ENCODE results near the gene DNMBP.

Gene DNMBP, protein sequence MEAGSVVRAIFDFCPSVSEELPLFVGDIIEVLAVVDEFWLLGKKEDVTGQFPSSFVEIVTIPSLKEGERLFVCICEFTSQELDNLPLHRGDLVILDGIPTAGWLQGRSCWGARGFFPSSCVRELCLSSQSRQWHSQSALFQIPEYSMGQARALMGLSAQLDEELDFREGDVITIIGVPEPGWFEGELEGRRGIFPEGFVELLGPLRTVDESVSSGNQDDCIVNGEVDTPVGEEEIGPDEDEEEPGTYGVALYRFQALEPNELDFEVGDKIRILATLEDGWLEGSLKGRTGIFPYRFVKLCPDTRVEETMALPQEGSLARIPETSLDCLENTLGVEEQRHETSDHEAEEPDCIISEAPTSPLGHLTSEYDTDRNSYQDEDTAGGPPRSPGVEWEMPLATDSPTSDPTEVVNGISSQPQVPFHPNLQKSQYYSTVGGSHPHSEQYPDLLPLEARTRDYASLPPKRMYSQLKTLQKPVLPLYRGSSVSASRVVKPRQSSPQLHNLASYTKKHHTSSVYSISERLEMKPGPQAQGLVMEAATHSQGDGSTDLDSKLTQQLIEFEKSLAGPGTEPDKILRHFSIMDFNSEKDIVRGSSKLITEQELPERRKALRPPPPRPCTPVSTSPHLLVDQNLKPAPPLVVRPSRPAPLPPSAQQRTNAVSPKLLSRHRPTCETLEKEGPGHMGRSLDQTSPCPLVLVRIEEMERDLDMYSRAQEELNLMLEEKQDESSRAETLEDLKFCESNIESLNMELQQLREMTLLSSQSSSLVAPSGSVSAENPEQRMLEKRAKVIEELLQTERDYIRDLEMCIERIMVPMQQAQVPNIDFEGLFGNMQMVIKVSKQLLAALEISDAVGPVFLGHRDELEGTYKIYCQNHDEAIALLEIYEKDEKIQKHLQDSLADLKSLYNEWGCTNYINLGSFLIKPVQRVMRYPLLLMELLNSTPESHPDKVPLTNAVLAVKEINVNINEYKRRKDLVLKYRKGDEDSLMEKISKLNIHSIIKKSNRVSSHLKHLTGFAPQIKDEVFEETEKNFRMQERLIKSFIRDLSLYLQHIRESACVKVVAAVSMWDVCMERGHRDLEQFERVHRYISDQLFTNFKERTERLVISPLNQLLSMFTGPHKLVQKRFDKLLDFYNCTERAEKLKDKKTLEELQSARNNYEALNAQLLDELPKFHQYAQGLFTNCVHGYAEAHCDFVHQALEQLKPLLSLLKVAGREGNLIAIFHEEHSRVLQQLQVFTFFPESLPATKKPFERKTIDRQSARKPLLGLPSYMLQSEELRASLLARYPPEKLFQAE (N-terminal part only)

DNA sequence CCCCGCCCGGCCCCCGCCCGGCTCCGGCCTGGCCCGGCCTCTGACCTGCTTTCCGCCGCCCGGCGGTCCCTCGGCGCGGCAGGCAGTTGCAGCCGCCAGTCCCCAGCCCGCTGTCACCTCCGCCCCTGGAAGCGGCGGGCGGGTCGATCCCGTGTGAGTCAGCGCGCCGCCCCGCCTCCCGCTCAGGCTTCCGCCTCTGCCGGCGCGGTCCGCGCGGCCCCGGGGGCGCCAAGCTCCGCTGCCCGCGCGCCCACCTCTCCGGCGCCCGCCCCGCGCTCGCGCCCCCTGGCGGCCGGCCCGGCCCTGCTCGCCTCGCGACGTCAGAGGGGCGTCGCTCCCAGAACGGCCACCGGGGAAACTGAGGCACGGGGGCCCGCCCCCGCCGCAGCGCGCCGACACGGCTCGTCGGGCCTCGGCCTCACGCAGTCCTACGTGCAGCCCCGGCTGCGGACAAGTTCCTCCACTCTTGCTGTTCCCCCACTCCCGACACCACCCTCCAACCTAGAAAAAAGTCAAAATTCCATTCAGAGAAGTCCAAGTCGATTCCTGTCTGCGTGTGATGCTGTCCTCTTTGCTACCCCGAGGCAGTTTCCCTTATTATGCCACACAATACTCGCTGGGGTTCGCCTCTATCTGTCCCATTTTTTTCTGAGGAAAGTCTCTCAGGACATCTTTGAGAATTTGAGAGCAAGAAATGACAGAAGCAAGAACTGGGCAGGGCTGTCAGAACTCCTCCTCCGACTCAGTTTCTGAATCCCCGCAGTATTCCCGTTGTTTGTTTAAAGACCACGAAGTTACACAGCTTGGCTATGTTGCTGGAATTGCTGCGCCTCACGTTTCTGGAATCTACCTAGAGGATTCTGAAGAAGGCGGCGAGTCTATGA, at the start of gene DNMBP:
Gene DNMBP (minus strand): TSS at position 155 of the 884 bp plus-strand sequence. CDS start 37,823 bp downstream, outside the sequence.
- peak; percentile 80 to 83 for DNase-seq

DNA sequence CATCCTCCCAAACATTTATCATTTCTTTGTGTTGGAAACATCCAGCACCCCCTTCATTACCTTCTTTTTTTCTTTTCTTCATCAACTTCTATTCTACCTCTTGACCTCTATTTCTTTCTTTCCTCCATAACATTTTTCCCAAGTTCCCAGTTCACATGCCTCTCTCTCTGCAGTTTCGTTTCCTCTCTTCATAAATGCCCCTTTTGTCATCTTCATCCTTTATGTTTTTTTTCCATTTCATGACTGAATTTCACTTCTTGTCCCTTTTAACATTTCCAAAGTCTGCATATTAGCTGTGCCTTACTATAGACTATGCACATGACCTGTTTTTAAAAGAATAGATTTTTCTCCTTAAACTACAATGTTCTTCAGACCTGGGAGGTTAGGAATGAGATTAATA, 48.2 kb upstream of the DNMBP start:
- no peak for DNase-seq

DNA sequence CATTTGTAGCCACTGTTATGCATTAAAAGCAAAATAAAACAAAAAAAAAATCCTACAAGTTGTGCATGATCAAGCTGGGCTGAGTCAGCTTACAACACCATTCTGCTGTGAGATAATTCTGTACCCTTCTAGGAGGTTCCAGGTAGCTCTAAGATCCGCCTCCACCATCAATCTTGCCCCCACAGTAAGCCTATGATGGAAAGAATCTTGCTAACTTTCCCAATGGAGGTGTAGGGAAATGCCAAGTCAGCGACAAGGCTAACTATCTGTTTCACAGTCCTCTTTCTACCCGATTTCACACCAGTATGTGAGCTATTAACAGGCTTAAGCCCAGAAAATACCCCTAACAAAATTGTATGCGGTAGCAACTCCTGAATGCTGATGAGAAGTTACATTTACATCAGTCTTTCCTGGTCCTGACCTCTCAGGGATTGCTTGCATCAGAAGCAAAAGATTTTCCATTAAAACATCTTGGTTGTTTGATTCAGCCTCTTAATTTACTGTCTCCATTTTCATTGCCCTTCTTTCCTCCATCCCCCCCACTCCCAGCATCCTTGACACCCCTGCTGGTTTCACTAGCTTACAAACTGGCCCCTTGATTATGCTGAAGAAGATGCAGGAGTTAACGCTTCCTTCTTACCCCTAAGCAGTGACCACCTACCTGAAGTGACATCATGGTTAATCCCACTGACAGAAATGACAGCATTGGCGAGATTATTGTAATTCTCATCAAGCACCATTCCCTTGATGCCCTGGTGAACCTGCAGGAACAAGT, 44.1 kb upstream of the DNMBP start:
- DNase-seq: no peak

DNA sequence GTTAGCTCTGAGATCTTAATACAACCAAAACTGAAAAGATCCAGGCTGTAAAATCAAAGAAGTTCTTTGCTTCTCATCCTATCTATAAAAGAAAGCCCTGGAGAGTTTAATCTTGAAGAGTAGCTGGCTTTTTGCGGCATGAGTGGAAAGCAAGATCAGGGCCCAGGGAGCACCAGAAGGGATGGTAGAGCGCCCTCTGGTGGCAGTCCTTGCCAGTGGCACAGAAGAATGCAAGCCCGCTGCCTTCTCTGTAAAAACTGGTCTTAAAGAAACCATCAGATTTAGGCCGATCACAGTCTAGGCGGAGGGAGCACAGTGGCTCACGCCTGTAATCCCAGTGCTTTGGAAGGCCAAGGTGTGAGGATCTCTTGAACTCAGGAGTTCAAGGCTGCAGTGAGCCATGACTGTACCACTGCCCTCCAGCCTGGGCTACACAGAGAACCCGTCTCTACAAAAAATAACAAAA, 36.3 kb upstream of the DNMBP start:
- DNase-seq: peak; percentile 89 to 90

DNA sequence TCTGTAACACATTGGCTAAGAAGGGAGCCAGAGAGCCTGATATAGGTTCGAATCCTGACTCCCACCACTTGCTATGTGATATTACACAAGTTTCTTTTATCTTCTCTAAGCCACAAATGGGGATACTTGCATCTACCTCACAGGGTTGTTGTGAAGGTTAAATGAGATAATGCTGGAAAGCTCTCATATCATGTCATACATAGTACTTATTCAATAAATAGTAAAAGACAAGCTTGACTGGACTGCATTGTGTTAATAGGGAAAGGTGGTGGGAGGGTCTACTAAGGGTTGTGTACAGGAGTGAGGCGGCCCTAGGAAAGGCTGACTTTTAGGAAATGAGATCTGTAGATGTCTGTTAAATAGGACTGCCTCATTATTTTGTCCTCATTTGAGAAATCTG, 35.8 kb upstream of the DNMBP start:
- no peak for DNase-seq

DNA sequence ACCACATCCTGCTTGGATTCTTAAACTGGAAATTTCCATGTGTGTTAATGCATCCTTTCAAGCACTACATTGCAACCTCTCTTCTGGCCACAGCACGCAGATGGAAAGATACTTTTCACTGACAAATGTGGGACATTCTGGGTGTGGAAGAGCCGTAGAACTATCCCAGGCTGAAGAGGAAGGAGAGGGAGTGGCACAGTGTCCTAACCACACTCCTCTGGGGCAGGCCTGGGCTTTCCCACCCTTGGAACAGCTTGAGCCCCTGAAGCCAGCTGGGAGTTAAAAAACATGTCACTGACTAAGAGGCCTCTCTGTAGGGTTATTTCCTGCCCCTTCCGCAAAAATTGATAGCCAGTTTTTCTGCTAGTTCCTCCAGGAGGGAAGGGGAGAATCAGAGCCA, 34.0 kb upstream of the DNMBP start:
- DNase-seq: no peak

DNA sequence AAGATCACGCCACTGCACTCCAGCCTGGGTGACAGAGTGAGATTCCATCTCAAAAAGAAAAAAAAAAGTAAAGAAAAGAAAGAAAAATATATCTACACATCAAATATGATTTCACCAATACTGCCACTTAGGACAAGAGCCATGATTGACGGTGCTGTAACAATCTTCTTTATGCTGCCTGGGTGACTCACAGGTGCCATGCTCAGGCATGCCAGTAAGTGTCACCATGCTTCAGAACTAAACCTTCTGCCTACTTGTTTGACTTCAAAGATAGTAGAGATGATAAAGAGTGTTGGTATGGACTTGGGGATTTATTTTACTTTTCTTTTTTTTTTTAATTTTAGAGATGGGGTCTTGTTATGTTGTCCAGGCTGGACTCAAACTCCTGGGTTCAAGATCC, 33.6 kb upstream of the DNMBP start:
- DNase-seq: peak; percentile 3 to 17

DNA sequence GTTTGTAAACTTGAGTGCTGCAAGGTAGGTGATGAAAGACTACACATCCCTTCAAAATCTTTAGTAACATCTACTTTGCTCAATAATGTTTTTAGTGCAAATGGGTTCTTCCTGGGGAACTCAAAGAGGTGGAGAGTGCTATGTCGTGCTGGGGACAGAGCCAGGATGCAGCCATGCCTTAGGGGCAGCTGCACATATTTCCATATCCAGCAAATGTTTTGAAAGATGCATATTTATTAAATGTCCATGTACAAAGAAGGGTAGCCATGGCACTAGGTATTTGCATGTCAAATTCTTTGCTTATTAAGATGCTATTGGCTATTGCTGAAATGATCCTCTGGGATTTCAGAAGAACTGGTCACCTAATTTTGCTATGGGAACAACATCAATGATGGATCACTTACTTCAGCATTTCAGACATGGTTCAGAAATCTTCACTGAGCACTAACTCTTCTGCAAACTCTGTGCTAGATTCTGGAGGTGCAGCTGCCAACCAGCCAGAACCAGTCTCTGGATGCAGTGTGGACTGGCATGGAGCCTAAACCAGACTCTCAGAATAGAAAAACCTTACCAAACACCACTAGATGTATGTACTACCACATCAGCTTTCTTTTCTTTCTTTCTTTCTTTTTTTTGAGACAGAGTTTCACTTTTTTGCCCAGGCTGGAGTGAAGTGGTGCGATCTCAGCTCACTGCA, 31.7 kb upstream of the DNMBP start:
- no peak for DNase-seq

DNA sequence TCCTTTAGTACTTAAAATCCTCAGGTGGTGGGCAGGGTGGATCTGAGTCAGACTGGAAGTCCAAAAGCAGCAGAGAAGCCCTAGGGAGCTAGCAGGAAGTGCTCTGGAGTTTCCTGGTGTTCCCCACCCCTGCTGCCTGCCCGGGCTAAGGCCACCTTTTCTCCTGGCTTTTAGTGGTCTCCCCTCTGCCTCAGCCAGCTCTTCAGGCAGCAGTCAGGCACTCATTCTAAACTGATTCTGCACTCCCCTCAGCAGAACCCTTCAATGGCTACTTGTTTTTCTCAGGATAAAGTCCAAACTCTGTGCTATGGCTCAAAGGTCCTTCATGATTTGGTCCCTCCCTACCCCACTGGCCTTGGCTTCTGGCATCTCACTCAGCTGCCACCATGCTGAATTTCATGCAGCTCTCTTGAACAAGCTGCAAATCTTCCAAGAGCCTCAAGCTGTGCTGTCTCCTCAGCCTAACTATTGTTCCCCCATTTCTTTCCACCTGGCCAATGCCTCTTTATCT, 28.9 kb upstream of the DNMBP start:
- no peak for DNase-seq

DNA sequence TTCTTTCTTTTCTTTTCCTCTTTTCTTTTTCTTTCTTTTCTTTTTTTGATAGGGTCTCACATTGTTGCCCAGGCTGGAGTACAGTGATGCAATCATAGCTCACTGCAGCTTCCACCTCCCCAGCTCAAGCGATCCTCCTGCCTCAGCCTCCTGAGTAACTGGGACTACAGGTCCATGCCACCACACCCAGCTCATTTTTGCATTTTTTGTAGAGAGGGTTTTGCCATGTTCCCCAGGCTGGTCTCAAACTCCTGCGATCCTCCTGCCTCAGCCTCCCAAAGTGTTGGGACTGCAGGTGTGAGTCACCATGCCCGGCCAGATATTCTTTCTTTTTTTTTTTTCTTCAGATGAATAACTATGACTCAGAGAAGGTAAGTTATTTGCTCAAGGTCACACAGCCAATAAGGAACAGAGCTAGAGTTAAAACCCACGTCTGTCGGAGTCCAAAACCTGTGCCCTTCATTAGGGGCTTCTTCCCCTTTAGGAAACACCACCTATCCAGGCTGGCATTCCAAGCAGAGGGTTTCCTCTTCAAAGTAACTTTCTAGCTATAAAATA, 28.1 kb upstream of the DNMBP start:
- no peak for DNase-seq

DNA sequence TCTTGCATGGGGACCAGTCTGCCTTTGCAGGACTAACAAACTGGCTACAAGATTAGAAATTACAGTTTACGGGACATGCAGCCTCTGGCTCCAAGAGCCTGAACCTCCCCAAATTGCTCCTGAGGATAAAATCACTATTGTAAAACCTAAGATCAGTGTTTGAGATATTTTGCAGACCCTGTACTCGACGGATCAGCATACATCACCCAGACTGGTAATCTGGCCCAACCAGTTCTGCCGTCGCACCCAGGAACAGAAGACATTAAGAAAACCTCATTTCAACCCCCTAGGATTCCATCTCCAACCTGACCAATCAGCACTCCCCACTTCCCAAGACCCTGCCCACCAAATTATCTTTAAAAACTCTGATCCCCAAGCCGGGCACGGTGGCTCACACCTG, 27.1 kb upstream of the DNMBP start:
- no peak for DNase-seq

DNA sequence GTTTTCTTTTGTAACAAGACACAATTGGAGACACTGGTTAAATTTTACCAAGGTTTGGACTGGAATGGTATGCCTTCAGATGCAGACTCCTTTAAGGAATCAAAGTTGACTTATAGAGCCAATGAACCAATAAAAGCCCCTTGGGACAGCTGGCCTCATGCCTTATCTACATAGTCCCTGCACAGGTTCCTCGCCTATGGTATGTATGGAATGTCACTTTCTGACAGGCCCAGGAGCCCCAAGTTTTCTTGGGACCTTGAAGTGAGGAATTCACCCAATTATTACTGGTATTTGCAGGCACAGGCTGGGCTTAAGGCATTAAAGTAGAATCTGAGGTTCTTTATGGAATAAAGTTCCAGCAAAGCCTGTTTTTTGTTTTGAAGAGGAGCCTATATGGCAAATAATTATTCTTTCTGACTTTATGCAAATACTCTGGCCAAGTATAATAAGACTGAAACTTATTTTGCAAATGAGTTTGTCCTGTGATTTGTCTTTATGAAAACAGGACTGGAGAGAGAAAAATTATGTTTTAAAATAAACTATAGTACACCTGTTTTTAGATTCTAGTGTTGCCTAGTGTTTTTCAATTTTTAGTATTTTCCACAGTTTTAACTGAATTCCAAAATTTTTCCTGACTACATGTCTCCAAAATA, 24.1 kb upstream of the DNMBP start:
- DNase-seq: no peak

DNA sequence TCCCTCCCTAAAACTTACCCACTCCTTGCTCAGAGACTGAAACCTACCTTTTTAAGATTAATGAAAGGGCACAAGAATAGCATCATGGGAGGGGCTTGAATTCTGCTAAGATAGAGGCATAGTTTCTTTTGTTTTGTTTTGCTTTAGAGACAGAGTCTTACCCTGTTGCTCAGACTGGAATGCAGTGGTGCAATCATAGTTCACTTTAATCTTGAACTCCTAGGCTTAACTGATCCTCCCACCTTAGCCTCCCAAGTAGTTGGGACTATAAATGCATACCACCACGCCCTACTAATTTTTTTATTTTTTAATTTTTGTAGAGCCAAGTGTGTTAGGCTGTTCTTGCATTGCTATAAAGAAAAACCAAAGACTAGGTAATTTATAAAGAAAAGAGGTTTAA, 17.7 kb upstream of the DNMBP start:
- no peak for DNase-seq

DNA sequence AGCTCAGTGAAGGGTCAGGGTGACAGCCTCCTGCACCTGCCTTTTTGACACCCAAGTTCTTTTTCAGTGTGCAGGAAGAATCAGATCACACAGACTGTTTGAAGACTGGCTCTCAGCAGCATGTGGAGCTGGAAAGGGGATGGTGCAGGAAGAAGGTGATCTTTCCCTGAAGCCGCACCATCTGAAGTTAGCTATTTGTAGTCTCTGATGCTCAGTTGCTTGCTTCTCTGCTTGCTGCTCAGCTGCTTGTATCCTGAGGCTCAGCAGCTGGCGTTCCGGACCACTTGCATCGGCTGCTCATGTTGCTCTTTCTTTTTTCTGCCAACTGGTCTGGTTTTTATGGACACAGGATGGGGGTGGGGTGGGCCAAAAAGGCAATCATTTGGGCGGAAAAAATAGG, 15.8 kb upstream of the DNMBP start:
- DNase-seq: no peak

DNA sequence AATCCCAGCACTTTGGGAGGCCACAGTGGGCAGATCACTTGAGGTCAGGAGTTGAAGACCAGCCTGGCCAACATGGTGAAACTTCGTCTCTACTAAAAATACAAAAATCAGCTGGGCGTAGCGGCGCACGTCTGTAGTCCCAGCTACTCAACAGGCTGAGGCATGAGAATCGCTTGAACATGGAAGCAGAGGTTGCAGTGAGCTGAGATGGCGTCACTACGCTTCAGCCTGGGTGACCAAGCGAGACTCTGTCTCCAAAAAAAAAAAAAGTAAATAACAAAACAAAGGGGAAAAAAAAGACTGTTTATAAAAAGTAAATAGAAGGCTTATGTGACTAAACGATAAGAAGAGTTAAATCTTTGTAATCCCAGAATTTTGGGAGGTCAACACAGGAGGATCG, 15.0 kb upstream of the DNMBP start:
- no peak for DNase-seq

DNA sequence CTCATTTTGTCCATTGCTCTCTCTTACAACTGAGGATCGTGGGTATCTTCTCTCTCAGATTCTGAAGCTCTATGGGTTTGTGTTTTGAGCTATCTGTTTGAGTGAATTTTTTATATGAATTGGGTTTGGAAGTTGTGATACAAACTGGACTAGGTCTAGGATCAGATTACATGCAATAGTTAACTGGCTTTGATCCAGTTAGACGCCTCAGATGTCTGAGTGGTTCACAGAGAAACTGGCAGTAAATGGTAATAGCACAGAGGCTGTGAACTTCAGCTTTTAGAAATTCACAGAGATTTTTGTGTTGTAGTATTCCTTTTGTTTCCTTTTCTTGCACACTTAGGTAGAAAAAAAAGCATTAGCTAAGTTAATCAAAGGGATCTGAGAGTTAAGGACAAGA, 12.7 kb upstream of the DNMBP start:
- no peak for DNase-seq

DNA sequence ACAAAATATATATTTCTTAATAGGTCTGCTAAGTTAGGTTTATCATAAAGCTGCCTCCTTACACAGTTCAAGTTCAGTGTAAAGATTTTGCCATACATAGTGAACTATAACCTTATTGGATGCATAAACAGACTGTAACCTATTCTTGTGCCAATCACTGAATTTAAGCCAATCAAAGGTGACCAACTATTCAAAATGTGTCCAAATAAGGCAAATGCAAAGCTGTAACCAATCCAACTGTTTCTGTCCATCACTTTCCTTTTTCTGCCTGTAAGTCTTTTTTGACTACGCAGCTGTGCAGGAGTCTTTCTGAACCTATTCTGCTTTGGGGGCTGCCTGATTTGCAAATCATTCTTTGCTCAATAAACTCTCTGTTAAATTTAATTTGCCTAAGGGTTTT, 11.6 kb upstream of the DNMBP start:
- no peak for DNase-seq

DNA sequence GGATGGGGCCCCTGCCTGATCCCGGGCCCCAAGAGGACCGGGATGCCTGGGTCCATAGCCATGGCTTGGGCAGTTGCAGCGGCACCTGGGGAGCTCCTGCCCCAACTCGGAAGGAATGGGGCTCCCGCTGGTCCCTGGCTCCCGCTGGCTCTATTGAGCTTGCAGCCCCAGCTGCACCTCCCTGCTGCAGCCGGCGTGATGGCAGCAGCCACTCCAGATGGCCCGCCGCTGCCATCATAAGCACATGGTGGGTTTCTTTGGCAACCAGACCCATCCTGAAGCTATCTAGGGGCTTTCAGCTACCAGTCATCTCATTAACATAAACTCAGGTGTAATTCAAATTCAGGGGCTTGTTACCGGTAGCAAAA, 11.1 kb upstream of the DNMBP start:
- DNase-seq: no peak

DNA sequence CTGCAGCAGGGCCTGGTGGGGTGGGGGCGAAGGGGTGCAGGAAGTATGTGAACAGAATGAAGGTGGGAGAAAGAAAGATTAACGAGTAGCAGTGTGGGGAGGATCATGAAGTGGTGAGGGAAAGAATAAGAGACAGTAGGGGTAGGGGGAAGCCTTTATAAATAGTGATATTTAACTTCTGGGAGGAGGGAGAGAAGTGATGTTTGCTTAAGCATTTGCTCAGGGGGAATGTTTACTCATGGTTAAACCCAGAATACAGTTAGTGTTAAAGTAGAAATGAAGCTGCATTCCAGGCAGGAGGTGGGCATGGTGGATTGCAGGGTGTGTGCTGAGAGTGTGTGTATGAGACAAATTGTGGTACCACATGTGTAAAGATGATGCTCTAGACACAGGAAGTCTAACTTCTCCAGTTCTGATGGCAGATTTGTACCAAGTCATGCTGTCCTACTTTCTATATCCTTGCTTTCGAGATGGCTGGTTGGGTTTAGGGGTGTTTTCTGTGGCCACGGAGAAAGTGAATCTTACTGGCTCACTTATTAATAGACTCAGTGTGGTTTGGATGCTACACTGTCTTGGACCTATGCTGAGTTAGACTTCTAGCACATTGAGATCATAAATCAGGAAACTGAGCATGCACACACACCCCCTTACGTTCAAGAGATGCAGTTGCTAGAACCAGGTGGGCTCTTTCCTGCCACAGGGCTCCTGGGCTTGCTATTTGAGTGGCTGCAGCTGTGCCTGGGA, 10.6 kb upstream of the DNMBP start:
- DNase-seq: no peak
